ENCODE data around the gene DIPK1B.
"Not testable (repeated sequence)": the region's sequence is repeated elsewhere in the genome, so short reads cannot be mapped to it uniquely, and the experiment has no call there.

The DIPK1B gene

GRCh38 chr9:136764301-136764891 lies 52.0 kb downstream of the DIPK1B start, which contains the start of gene LCN15:
Gene LCN15, minus strand, starts transcription at chr9:136764518. Its CDS starts 30 bp downstream, at chr9:136764488.
- Histone ChIP-seq H3K36me3 (ENCODE audit: insufficient read depth, low read length) (no peaks in the 10 kb centered on the region), H3K27ac (ENCODE audit: low read depth, low read length) (no peak within 1 kb of the TSS), H3K4me1 (ENCODE audit: insufficient read depth, low read length) (no peaks in the 10 kb centered on the region), H3K9me3 (ENCODE audit: low read length) (no peaks in the 10 kb centered on the region), H3K9ac (ENCODE audit: low read length) (no peak within 1 kb of the TSS), H3K27me3 (ENCODE audit: control insufficient read depth in 1 of 2, insufficient read depth in 2 of 2, low read length in 2 of 2) (peaks cover 9 to 25% of the 10 kb centered on the region in 2 donors), H3K4me3 (ENCODE audit: low read depth in 1 of 2, low read length in 2 of 2) (no peak within 1 kb of the TSS)

- Histone ChIP-seq H3K4me1 (ENCODE audit: insufficient read depth, low read length) (no peaks in the 10 kb centered on the region), H3K4me3 (ENCODE audit: low read depth in 1 of 2, low read length in 2 of 2) (no peak overlapping the region), H3K9me3 (ENCODE audit: low read length) (no peaks in the 10 kb centered on the region), H3K36me3 (ENCODE audit: insufficient read depth, low read length) (no peaks in the 10 kb centered on the region), H3K27ac (ENCODE audit: low read depth, low read length) (no peak overlapping the region), H3K27me3 (ENCODE audit: control insufficient read depth in 1 of 2, insufficient read depth in 2 of 2, low read length in 2 of 2) (peaks cover 9 to 25% of the 10 kb centered on the region in 2 donors), H3K9ac (ENCODE audit: low read length) (no peak overlapping the region)
Observed at GRCh38 chr9:136765041-136765440, 52.7 kb downstream of the DIPK1B start.

GRCh38 chr9:136765745-136766409 lies 53.5 kb downstream of the DIPK1B start:
- H3K27me3 ChIP-seq (ENCODE audit: control insufficient read depth in 1 of 2, insufficient read depth in 2 of 2, low read length in 2 of 2), result peaks cover 9 to 25% of the 10 kb centered on the region in 2 donors
- H3K36me3 ChIP-seq (ENCODE audit: insufficient read depth, low read length); H3K9me3 ChIP-seq (ENCODE audit: low read length); H3K27ac ChIP-seq (ENCODE audit: low read depth, low read length); H3K4me1 ChIP-seq (ENCODE audit: insufficient read depth, low read length); H3K9ac ChIP-seq (ENCODE audit: low read length); H3K4me3 ChIP-seq (ENCODE audit: low read depth in 1 of 2, low read length in 2 of 2): not testable (repeated sequence)

GRCh38 chr9:136766410-136767120 lies 54.2 kb downstream of the DIPK1B start:
- peaks cover 9 to 25% of the 10 kb centered on the region in 2 donors for H3K27me3 ChIP-seq (ENCODE audit: control insufficient read depth in 1 of 2, insufficient read depth in 2 of 2, low read length in 2 of 2)
- not testable (repeated sequence) for H3K27ac ChIP-seq (ENCODE audit: low read depth, low read length); H3K36me3 ChIP-seq (ENCODE audit: insufficient read depth, low read length); H3K4me1 ChIP-seq (ENCODE audit: insufficient read depth, low read length); H3K4me3 ChIP-seq (ENCODE audit: low read depth in 1 of 2, low read length in 2 of 2); H3K9ac ChIP-seq (ENCODE audit: low read length); H3K9me3 ChIP-seq (ENCODE audit: low read length)

- H3K9me3 ChIP-seq (ENCODE audit: low read length), result no peaks in the 10 kb centered on the region
- no peak overlapping the region for H3K27ac ChIP-seq (ENCODE audit: low read depth, low read length)
- H3K36me3 ChIP-seq (ENCODE audit: insufficient read depth, low read length), result no peaks in the 10 kb centered on the region
- H3K4me1 ChIP-seq (ENCODE audit: insufficient read depth, low read length), result no peaks in the 10 kb centered on the region
- H3K9ac ChIP-seq (ENCODE audit: low read length), result no peak overlapping the region
- H3K4me3 ChIP-seq (ENCODE audit: low read depth in 1 of 2, low read length in 2 of 2), result no peak overlapping the region
- peaks cover 0 to 11% of the 10 kb centered on the region in 2 donors for H3K27me3 ChIP-seq (ENCODE audit: control insufficient read depth in 1 of 2, insufficient read depth in 2 of 2, low read length in 2 of 2)
Observed at GRCh38 chr9:136769710-136770191, 57.4 kb downstream of the DIPK1B start.

- Histone ChIP-seq H3K9me3 (ENCODE audit: low read length) (no peaks in the 10 kb centered on the region), H3K9ac (ENCODE audit: low read length) (no peak overlapping the region), H3K4me1 (ENCODE audit: insufficient read depth, low read length) (no peaks in the 10 kb centered on the region), H3K36me3 (ENCODE audit: insufficient read depth, low read length) (no peaks in the 10 kb centered on the region), H3K27me3 (ENCODE audit: control insufficient read depth in 1 of 2, insufficient read depth in 2 of 2, low read length in 2 of 2) (peaks cover 0 to 7% of the 10 kb centered on the region in 2 donors), H3K27ac (ENCODE audit: low read depth, low read length) (no peak overlapping the region), H3K4me3 (ENCODE audit: low read depth in 1 of 2, low read length in 2 of 2) (no peak overlapping the region)
Observed at GRCh38 chr9:136771907-136772415, 59.6 kb downstream of the DIPK1B start.

- H3K36me3 ChIP-seq (ENCODE audit: insufficient read depth, low read length), result no peaks in the 10 kb centered on the region
- no peak overlapping the region for H3K27ac ChIP-seq (ENCODE audit: low read depth, low read length)
- no peaks in the 10 kb centered on the region for H3K4me1 ChIP-seq (ENCODE audit: insufficient read depth, low read length)
- no peak overlapping the region for H3K4me3 ChIP-seq (ENCODE audit: low read depth in 1 of 2, low read length in 2 of 2)
- no peak overlapping the region for H3K9ac ChIP-seq (ENCODE audit: low read length)
- H3K27me3 ChIP-seq (ENCODE audit: control insufficient read depth in 1 of 2, insufficient read depth in 2 of 2, low read length in 2 of 2), result no peaks in the 10 kb centered on the region
- no peaks in the 10 kb centered on the region for H3K9me3 ChIP-seq (ENCODE audit: low read length)
Observed at GRCh38 chr9:136773386-136774044, 61.1 kb downstream of the DIPK1B start.
